ENCODE data around the gene STEAP3. TPM values are rescaled to one million over a fixed set of nuclear protein-coding genes. Genes with fewer than 3 reads are reported as not detected.

STEAP3 gene
- total RNA-seq, 1 experiment from 2014 or later, result 30.5 TPM

- no peak for TF ChIP-seq CTCF (IDR thresholded peaks at IDR 0.05; ENCODE audit: unreplicated experiment)
- Mint-ChIP-seq H3K36me3 (ENCODE audit: insufficient read depth, unreplicated experiment) (peaks cover 13% of the 10 kb centered on the region), H3K9me3 (ENCODE audit: low read depth, unreplicated experiment) (no peaks in the 10 kb centered on the region), H3K27me3 (ENCODE audit: unreplicated experiment) (no peaks in the 10 kb centered on the region), H3K4me1 (ENCODE audit: low read depth, unreplicated experiment) (peaks cover 22% of the 10 kb centered on the region), H3K4me3 (ENCODE audit: low read depth, unreplicated experiment) (no peak overlapping the region), H3K27ac (ENCODE audit: unreplicated experiment) (peak overlapping the region; percentile 65)
- intact Hi-C loops (cut with micrococcal nuclease; ENCODE audit: unreplicated experiment), result no loop called here
- no TSS peak for BruUV-seq (replicated peaks)
- DNase-seq, result peak; percentile 34
- CTCF ChIA-PET, result interaction anchor here (0.6 to 2.3 kb wide), 5 partner anchors 11 to 443 kb away, joined by 3 to 8 read pairs (median 4); partner anchors contain the start of gene STEAP3
Observed at GRCh38 chr2:119252186-119253113, 28.8 kb downstream of the STEAP3 start.

DNA sequence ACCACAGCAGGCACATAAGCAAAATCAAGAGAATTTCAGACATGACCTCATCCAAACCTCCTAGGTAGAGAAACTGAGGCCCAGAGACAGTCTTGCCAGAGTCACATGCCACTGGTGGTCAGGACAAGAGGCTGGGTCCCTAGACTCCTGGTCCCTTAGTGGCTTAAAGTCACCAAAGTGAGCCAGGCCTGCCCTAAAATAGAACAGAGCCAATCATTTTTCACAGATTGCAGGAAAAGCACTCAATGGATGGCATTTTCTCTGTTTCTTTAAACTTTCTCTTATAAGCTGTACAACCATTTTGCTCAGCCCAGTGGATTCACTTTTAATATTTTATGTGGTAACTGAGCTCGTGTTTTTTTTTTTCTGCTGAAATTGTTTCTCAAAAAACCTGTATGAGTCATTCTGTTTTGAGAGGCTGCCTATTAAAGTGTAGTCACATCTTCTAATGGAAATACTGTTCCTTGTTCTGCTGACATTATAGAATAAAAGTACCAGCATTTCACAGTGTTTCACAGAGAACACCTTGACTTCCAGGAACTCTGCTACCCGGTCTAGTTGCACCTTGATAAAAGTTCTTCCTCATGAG lies 29.6 kb downstream of the STEAP3 start:
- Mint-ChIP-seq H3K4me1 (ENCODE audit: low read depth, unreplicated experiment) (peaks cover 22% of the 10 kb centered on the region), H3K27me3 (ENCODE audit: unreplicated experiment) (no peaks in the 10 kb centered on the region), H3K9me3 (ENCODE audit: low read depth, unreplicated experiment) (no peaks in the 10 kb centered on the region), H3K27ac (ENCODE audit: unreplicated experiment) (peak overlapping the region; percentile 65), H3K4me3 (ENCODE audit: low read depth, unreplicated experiment) (no peak overlapping the region), H3K36me3 (ENCODE audit: insufficient read depth, unreplicated experiment) (peaks cover 5% of the 10 kb centered on the region)
- DNase-seq, result no peak
- CTCF ChIA-PET, result interaction anchor here (0.6 to 2.3 kb wide), 5 partner anchors 12 to 442 kb away, joined by 3 to 8 read pairs (median 4); partner anchors contain the start of gene STEAP3
- intact Hi-C loops (cut with micrococcal nuclease; ENCODE audit: unreplicated experiment), result no loop called here
- BruUV-seq (replicated peaks), result no TSS peak
- no peak for TF ChIP-seq CTCF (IDR thresholded peaks at IDR 0.05; ENCODE audit: unreplicated experiment)

DNA sequence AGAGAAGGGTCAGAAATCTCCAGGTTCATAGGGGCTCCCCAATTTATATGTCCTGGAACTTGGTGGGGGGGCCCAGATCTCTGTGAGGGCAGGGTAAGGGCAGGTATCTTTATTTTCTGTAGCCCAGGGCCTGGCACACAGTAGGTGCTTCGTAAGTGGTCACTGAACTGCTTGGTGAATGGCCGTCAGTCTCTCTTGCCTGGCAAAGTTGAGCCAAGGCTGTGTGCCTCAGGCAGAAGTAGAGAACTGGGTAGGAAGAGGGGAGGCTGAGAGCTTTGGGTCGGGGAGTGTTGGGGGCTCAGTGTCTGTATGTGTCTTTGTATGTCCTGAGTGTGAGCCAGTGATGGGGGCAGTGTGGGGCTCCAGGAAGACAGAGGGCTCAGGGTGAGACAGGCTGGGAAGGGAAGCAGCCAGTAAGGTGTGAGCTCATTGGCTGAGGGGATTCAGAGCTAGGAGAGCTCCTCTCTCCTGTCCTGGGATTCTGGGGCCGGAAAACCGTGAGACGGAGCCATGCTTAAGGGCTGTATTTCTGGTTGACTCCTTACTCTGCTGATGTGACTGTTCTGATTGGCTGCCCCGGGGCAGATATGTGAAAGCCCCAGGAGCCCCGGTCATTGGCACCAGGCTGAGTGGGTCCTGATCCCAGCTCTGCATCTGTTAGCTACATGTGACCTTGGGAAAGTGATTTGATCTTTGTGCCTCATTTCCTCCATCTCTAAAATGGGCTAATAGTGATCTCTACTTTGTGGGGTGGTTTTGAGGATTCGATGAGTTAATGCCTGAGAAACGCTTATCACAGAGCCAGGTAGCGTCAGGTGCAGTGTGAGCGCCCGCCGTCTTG lies 30.3 kb downstream of the STEAP3 start:
- Mint-ChIP-seq H3K27me3 (ENCODE audit: unreplicated experiment) (no peaks in the 10 kb centered on the region), H3K4me3 (ENCODE audit: low read depth, unreplicated experiment) (no peak overlapping the region), H3K27ac (ENCODE audit: unreplicated experiment) (peak overlapping the region; percentile 65), H3K4me1 (ENCODE audit: low read depth, unreplicated experiment) (peaks cover 22% of the 10 kb centered on the region), H3K36me3 (ENCODE audit: insufficient read depth, unreplicated experiment) (no peaks in the 10 kb centered on the region), H3K9me3 (ENCODE audit: low read depth, unreplicated experiment) (no peaks in the 10 kb centered on the region)
- DNase-seq, result no peak
- TF ChIP-seq CTCF (IDR thresholded peaks at IDR 0.05; ENCODE audit: unreplicated experiment), result no peak
- intact Hi-C loops (cut with micrococcal nuclease; ENCODE audit: unreplicated experiment), result no loop called here
- CTCF ChIA-PET, result interaction anchor here (1.0 to 2.3 kb wide), 4 partner anchors 11 to 87 kb away, joined by 3 to 8 read pairs (median 4); no protein-coding TSS in a partner anchor
- BruUV-seq (replicated peaks), result no TSS peak

- CTCF ChIA-PET, result interaction anchor here (1.0 kb wide), 1 partner anchor 10 kb away, joined by 4 read pairs; no protein-coding TSS in a partner anchor
- Mint-ChIP-seq H3K36me3 (ENCODE audit: insufficient read depth, unreplicated experiment) (no peaks in the 10 kb centered on the region), H3K4me3 (ENCODE audit: low read depth, unreplicated experiment) (no peak overlapping the region), H3K4me1 (ENCODE audit: low read depth, unreplicated experiment) (peaks cover 22% of the 10 kb centered on the region), H3K27ac (ENCODE audit: unreplicated experiment) (no peak overlapping the region), H3K27me3 (ENCODE audit: unreplicated experiment) (no peaks in the 10 kb centered on the region), H3K9me3 (ENCODE audit: low read depth, unreplicated experiment) (no peaks in the 10 kb centered on the region)
- intact Hi-C loops (cut with micrococcal nuclease; ENCODE audit: unreplicated experiment), result no loop called here
- no TSS peak for BruUV-seq (replicated peaks)
- no peak for TF ChIP-seq CTCF (IDR thresholded peaks at IDR 0.05; ENCODE audit: unreplicated experiment)
- no peak for DNase-seq
Observed at GRCh38 chr2:119254601-119255080, 31.0 kb downstream of the STEAP3 start.

All from Calu3 (cell line).